GM23338 (cell line): Measurements from ENCODE around the gene MEAK7. TPM values are rescaled to one million over a fixed set of nuclear protein-coding genes. Genes with fewer than 3 reads are reported as not detected.

ENCODE experiments used
- ATAC-seq: fragments of 200-7000 bp; cut with Tn5 transposase; 3 replicates; pipeline ENCODE4 v1.9.1; 2020
- DNase-seq: peaks from one replicate; pipeline ENCODE4 v3.0.0-alpha.2; 2015; ENCODE audit warnings: low spot score
- H2AFZ ChIP-seq: fragments of 200-600 bp; sonication (generic); 2 replicates; pipeline ENCODE4 v1.8.0; 2016; ENCODE audit warnings: antibody characterized with exemption, mild to moderate bottlenecking, moderate library complexity
- H3F3A ChIP-seq: fragments of 200-600 bp; sonication (generic); replicated peaks from 2 replicates; pipeline ENCODE4 v1.8.0; 2017; ENCODE audit warnings: antibody characterized with exemption, mixed run types, low read depth
- H3K27ac ChIP-seq: fragments of 200-600 bp; sonication (generic); 2 replicates; pipeline ENCODE4 v1.6.1; 2016; ENCODE audit warnings: low read depth
- H3K27me3 ChIP-seq: fragments of 200-600 bp; sonication (generic); 2 replicates; pipeline ENCODE4 v1.8.0; 2016; ENCODE audit warnings: mild to moderate bottlenecking, mixed run types, moderate library complexity; ENCODE audit not compliant: insufficient read depth
- H3K36me3 ChIP-seq: fragments of 200-600 bp; sonication (generic); 2 replicates; pipeline ENCODE4 v1.8.0; 2016; ENCODE audit warnings: mild to moderate bottlenecking; ENCODE audit not compliant: insufficient read depth
- H3K4me1 ChIP-seq: fragments of 200-600 bp; sonication (generic); 2 replicates; pipeline ENCODE4 v1.8.0; 2016; ENCODE audit warnings: mild to moderate bottlenecking, moderate library complexity; ENCODE audit not compliant: insufficient read depth
- H3K4me2 ChIP-seq: fragments of 200-600 bp; sonication (generic); 2 replicates; pipeline ENCODE4 v1.7.1; 2017; ENCODE audit warnings: mixed run types
- H3K4me3 ChIP-seq: fragments of 200-600 bp; sonication (generic); 2 replicates; pipeline ENCODE4 v1.6.1; 2016; ENCODE audit warnings: mixed run types
- H3K79me2 ChIP-seq: fragments of 200-600 bp; sonication (generic); replicated peaks from 2 replicates; pipeline ENCODE4 v1.8.0; 2017; ENCODE audit warnings: mild to moderate bottlenecking; ENCODE audit not compliant: insufficient read depth
- H3K9me2 ChIP-seq: fragments of 200-600 bp; sonication (generic); 2 replicates; pipeline ENCODE4 v1.8.0; 2017; ENCODE audit not compliant: insufficient read depth
- H4K20me1 ChIP-seq: fragments of 200-600 bp; sonication (generic); replicated peaks from 2 replicates; pipeline ENCODE4 v1.8.0; 2017; ENCODE audit warnings: mild to moderate bottlenecking; ENCODE audit not compliant: insufficient read depth
- H3K27ac Mint-ChIP-seq: 2 replicates; pipeline ENCODE4 v1.8.0; 2020; ENCODE audit warnings: inconsistent platforms, mild to moderate bottlenecking, moderate library complexity, mixed read lengths
- H3K27me3 Mint-ChIP-seq: 3 replicates; pipeline ENCODE4 v1.8.0; 2022; ENCODE audit warnings: low read depth, mild to moderate bottlenecking, moderate library complexity, mixed read lengths, inconsistent platforms; ENCODE audit not compliant: insufficient read depth, poor library complexity
- H3K36me3 Mint-ChIP-seq: 3 replicates; pipeline ENCODE4 v1.8.0; 2021; ENCODE audit warnings: low read depth, mild to moderate bottlenecking, inconsistent platforms, moderate library complexity, mixed read lengths
- H3K4me1 Mint-ChIP-seq: 3 replicates; pipeline ENCODE4 v1.8.0; 2020; ENCODE audit warnings: mild to moderate bottlenecking, inconsistent platforms, mixed read lengths
- H3K4me3 Mint-ChIP-seq: 3 replicates; pipeline ENCODE4 v1.8.0; 2021; ENCODE audit warnings: moderate library complexity, mild to moderate bottlenecking, inconsistent platforms, mixed read lengths
- H3K9me3 Mint-ChIP-seq: 3 replicates; pipeline ENCODE4 v1.8.0; 2020; ENCODE audit warnings: moderate library complexity, mild to moderate bottlenecking, inconsistent platforms, mixed read lengths
- CREB1 ChIP-seq: fragments of 250-450 bp; sonication (Bioruptor Pico); IDR thresholded peaks from 2 replicates; pipeline ENCODE4 v1.5.0; 2020; ENCODE audit warnings: low read depth, mild to moderate bottlenecking, moderate library complexity
- CTCF ChIP-seq, 2 experiments: fragments of 200-600 bp in 1 of 2; sonication (generic) in 1 of 2; conservative IDR thresholded peaks; 2 replicates each; pipeline versions ENCODE4 v1.5.1 to v1.6.1; 2016 to 2017; ENCODE audit warnings: antibody characterized with exemption in 2 of 2, low read depth in 2 of 2, mild to moderate bottlenecking in 2 of 2, moderate library complexity in 1 of 2
- ETS1 ChIP-seq: IDR thresholded peaks from 2 replicates; pipeline ENCODE4 v1.6.1; 2016; ENCODE audit warnings: antibody characterized with exemption
- EZH2 ChIP-seq: fragments of 200-600 bp; sonication (generic); IDR thresholded peaks from one replicate; pipeline ENCODE4 v1.8.0; 2017; ENCODE audit warnings: antibody characterized with exemption, mild to moderate bottlenecking, low read depth; ENCODE audit not compliant: unreplicated experiment
- EZH2phosphoT487 ChIP-seq: fragments of 200-600 bp; sonication (generic); IDR thresholded peaks from one replicate; pipeline ENCODE4 v1.8.1; 2018; ENCODE audit warnings: antibody characterized with exemption; ENCODE audit not compliant: unreplicated experiment
- JUNB ChIP-seq: IDR thresholded peaks from one replicate; pipeline ENCODE4 v1.6.1; 2016; ENCODE audit warnings: antibody characterized with exemption; ENCODE audit not compliant: unreplicated experiment
- NANOG ChIP-seq: IDR thresholded peaks from 2 replicates; pipeline ENCODE4 v1.6.1; 2016; ENCODE audit warnings: antibody characterized with exemption, borderline replicate concordance
- POLR2AphosphoS5 ChIP-seq: IDR thresholded peaks from 2 replicates; pipeline ENCODE4 v1.6.1; 2016; ENCODE audit warnings: antibody characterized with exemption, low read depth
- REST ChIP-seq: IDR thresholded peaks from one replicate; pipeline ENCODE4 v1.6.1; 2018; ENCODE audit warnings: antibody characterized with exemption; ENCODE audit not compliant: unreplicated experiment
- STAT1 ChIP-seq: IDR thresholded peaks from one replicate; pipeline ENCODE4 v1.6.1; 2016; ENCODE audit warnings: antibody characterized with exemption; ENCODE audit not compliant: unreplicated experiment
- ZNF114 ChIP-seq: fragments of 250-450 bp; sonication (Bioruptor Pico); IDR thresholded peaks from 2 replicates; pipeline ENCODE4 v1.5.0; 2020; ENCODE audit warnings: mild to moderate bottlenecking, moderate library complexity
- ZNF331 ChIP-seq: fragments of 250-450 bp; sonication (Bioruptor Pico); IDR thresholded peaks from 2 replicates; pipeline ENCODE4 v1.5.0; 2020; ENCODE audit warnings: low read depth, mild to moderate bottlenecking, moderate library complexity
- ZNF462 ChIP-seq: fragments of 250-450 bp; sonication (Bioruptor Pico); IDR thresholded peaks from 2 replicates; pipeline ENCODE4 v1.5.0; 2020; ENCODE audit warnings: mild to moderate bottlenecking, moderate library complexity
- polyA plus RNA-seq: library from polyadenylated mRNA; unstranded; fragments of >200 nt; fragmentation: Nextera tagmentation; extraction: Ambion mirVana; gene quantifications from 2 replicates; pipeline ENCODE4 v1.2.1, GENCODE V29; 2016
- total RNA-seq: library from RNA; depleted of rRNA; stranded (reverse); fragments of >200 nt; shearing (Covaris generic); gene quantifications from 2 replicates; pipeline ENCODE4 v1.2.3, GENCODE V29; 2014

Gene MEAK7
- total and polyA plus RNA-seq, 2 experiments from 2014 or later = 7.5 to 17.2 TPM

GRCh38 chr16:84486551-84487235 is 17.8 kb downstream of the MEAK7 start:
- peaks cover 28% of the 10 kb centered on the region for H3K36me3 Mint-ChIP-seq
- Histone ChIP-seq H3K4me2 (no peak overlapping the region), H3K4me1 (no peaks in the 10 kb centered on the region), H3K36me3 (no peaks in the 10 kb centered on the region), H3K79me2 (no peaks in the 10 kb centered on the region), H3K27me3 (no peaks in the 10 kb centered on the region), H2AFZ (no peak overlapping the region), H3K27ac (no peak overlapping the region), H3K4me3 (no peak overlapping the region), H4K20me1 (no peaks in the 10 kb centered on the region; the same call in 1 of the 2 replicates), H3K9me2 (no peaks in the 10 kb centered on the region), H3F3A (no peaks in the 10 kb centered on the region)
- ATAC-seq (no peak), DNase-seq (no peak)
- H3K27ac Mint-ChIP-seq = no peak overlapping the region
- H3K9me3 Mint-ChIP-seq = 0 out of 3 replicates have a peak, but pooled peaks cover 3% of the 10 kb centered on the region
- no peaks in the 10 kb centered on the region for H3K4me1 Mint-ChIP-seq
- peaks cover 4% of the 10 kb centered on the region for H3K27me3 Mint-ChIP-seq
- no peak for TF ChIP-seq REST
- no peak for TF ChIP-seq CREB1 (CRISPR knock-in tag)
- no peak for TF ChIP-seq STAT1
- no peak for TF ChIP-seq ETS1
- TF ChIP-seq CTCF (conservative IDR thresholded peaks at IDR 0.05; ENCODE audit: low read depth in 2 of 2) = no peak
- TF ChIP-seq JUNB = no peak
- TF ChIP-seq POLR2AphosphoS5 = no peak
- TF ChIP-seq ZNF462 = no peak
- no peak for TF ChIP-seq ZNF114 (CRISPR knock-in tag)
- TF ChIP-seq EZH2phosphoT487 = no peak
- TF ChIP-seq NANOG = no peak
- TF ChIP-seq ZNF331 (CRISPR knock-in tag) = no peak
- TF ChIP-seq EZH2 = no peak
- no peak overlapping the region for H3K4me3 Mint-ChIP-seq
